IPS DF 4.7 (cell line): ENCODE results near the gene SCFD2.
"Not testable (repeated sequence)": the region's sequence is repeated elsewhere in the genome, so short reads cannot be mapped to it uniquely, and the experiment has no call there.

Source experiments
- DNase-seq: peaks from one replicate; pipeline ENCODE4 v3.0.0-alpha.2; 2013; ENCODE audit warnings: low spot score; ENCODE audit errors: extremely low read depth

Gene SCFD2

GRCh38 chr4:53192496-53192895 is 173.4 kb downstream of the SCFD2 start:
- no peak for DNase-seq

GRCh38 chr4:53191997-53192396 is 173.9 kb downstream of the SCFD2 start:
- DNase-seq: no peak

GRCh38 chr4:53189011-53189410 is 176.8 kb downstream of the SCFD2 start:
- DNase-seq: no peak

- no peak for DNase-seq
Observed at GRCh38 chr4:53186714-53187358, 179.0 kb downstream of the SCFD2 start.

GRCh38 chr4:53185869-53186585 is 179.8 kb downstream of the SCFD2 start:
- DNase-seq: no peak

GRCh38 chr4:53183754-53184153 is 182.1 kb downstream of the SCFD2 start:
- no peak for DNase-seq

GRCh38 chr4:53177751-53178150 is 188.1 kb downstream of the SCFD2 start:
- DNase-seq: not testable (repeated sequence)

GRCh38 chr4:53175640-53176039 is 190.2 kb downstream of the SCFD2 start:
- no peak for DNase-seq

GRCh38 chr4:53174823-53175222 is 191.0 kb downstream of the SCFD2 start:
- DNase-seq: no peak

- DNase-seq: no peak
Observed at GRCh38 chr4:53173576-53173975, 192.3 kb downstream of the SCFD2 start.

- DNase-seq: no peak
Observed at GRCh38 chr4:53171797-53172196, 194.1 kb downstream of the SCFD2 start.

GRCh38 chr4:53169695-53170617 is 195.9 kb downstream of the SCFD2 start:
- DNase-seq: no peak

GRCh38 chr4:53168228-53168627 is 197.6 kb downstream of the SCFD2 start:
- DNase-seq: no peak

GRCh38 chr4:53162969-53163368 is 202.9 kb downstream of the SCFD2 start:
- DNase-seq: no peak

- DNase-seq: no peak
Observed at GRCh38 chr4:53161787-53162433, 204.0 kb downstream of the SCFD2 start.

- no peak for DNase-seq
Observed at GRCh38 chr4:53161051-53161786, 204.6 kb downstream of the SCFD2 start.

GRCh38 chr4:53156896-53157295 is 209.0 kb downstream of the SCFD2 start:
- no peak for DNase-seq

GRCh38 chr4:53152467-53152866 is 213.4 kb downstream of the SCFD2 start:
- no peak for DNase-seq

- no peak for DNase-seq
Observed at GRCh38 chr4:53151489-53151788, 214.4 kb downstream of the SCFD2 start.

GRCh38 chr4:53150631-53151488 is 215.0 kb downstream of the SCFD2 start:
- no peak for DNase-seq
